Breast epithelium (tissue), 3 donors: ENCODE data around the gene CFLAR.

ENCODE experiments used
- POLR2A ChIP-seq: fragments of 450-650 bp; IDR thresholded peaks from one replicate; pipeline ENCODE4 v1.6.1; 2016; ENCODE audit warnings: antibody characterized with exemption, mild to moderate bottlenecking, moderate library complexity
- POLR2AphosphoS5 ChIP-seq, 3 donors: sonication (generic); formaldehyde crosslinking; IDR thresholded peaks; one replicate each; pipeline ENCODE4 v1.6.1; 2017; ENCODE audit warnings: antibody characterized with exemption in 3 of 3
- TF ChIP-seq, protein P1 (sequence below), 3 donors: fragments of 450-650 bp; IDR thresholded peaks; one replicate each; pipeline ENCODE4 v1.5.1; 2016 to 2017; ENCODE audit warnings: antibody characterized with exemption in 3 of 3, mild to moderate bottlenecking in 3 of 3, moderate library complexity in 3 of 3

GRCh38 chr2:201139836-201140604, 24.1 kb downstream of the CFLAR start:
- TF ChIP-seq, protein P1, sequence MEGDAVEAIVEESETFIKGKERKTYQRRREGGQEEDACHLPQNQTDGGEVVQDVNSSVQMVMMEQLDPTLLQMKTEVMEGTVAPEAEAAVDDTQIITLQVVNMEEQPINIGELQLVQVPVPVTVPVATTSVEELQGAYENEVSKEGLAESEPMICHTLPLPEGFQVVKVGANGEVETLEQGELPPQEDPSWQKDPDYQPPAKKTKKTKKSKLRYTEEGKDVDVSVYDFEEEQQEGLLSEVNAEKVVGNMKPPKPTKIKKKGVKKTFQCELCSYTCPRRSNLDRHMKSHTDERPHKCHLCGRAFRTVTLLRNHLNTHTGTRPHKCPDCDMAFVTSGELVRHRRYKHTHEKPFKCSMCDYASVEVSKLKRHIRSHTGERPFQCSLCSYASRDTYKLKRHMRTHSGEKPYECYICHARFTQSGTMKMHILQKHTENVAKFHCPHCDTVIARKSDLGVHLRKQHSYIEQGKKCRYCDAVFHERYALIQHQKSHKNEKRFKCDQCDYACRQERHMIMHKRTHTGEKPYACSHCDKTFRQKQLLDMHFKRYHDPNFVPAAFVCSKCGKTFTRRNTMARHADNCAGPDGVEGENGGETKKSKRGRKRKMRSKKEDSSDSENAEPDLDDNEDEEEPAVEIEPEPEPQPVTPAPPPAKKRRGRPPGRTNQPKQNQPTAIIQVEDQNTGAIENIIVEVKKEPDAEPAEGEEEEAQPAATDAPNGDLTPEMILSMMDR (IDR thresholded peaks at IDR 0.05) = no peak
- TF ChIP-seq POLR2A = no peak
- no peak for TF ChIP-seq POLR2AphosphoS5 (IDR thresholded peaks at IDR 0.05)
